ENCODE measurements around the gene L3MBTL4. TPM values are rescaled to one million over a fixed set of nuclear protein-coding genes. Genes with fewer than 3 reads are reported as not detected.

Gene L3MBTL4
- total and polyA plus RNA-seq, 4 donors, result 2.3 to 15.0 (median 5.0) TPM

- no peak for TF ChIP-seq RXRA (IDR thresholded peaks at IDR 0.05)
- TF ChIP-seq TAF1 (conservative IDR thresholded peaks at IDR 0.05), result no peak
- TF ChIP-seq HNF4G (IDR thresholded peaks at IDR 0.05), result no peak
- no peak for TF ChIP-seq GABPA (IDR thresholded peaks at IDR 0.05 in 1 of 2, conservative IDR thresholded peaks at IDR 0.05 in 1 of 2)
- TF ChIP-seq REST (IDR thresholded peaks at IDR 0.05), result no peak
- no peak for TF ChIP-seq SP1 (IDR thresholded peaks at IDR 0.05)
- TF ChIP-seq JUND (IDR thresholded peaks at IDR 0.05), result no peak
- no peak overlapping the region for H3K27ac ChIP-seq (ENCODE audit: low read depth in 1 of 2, low read length in 2 of 2)
- no peaks in the 10 kb centered on the region for H3K4me1 ChIP-seq (ENCODE audit: control insufficient read depth in 4 of 4, insufficient read depth in 4 of 4, low read length in 3 of 4)
- 91% methylated on average over 6 of the region's 6 CpGs for WGBS
- H3K27me3 ChIP-seq (ENCODE audit: control insufficient read depth in 4 of 4, insufficient read depth in 4 of 4, low read length in 3 of 4), result no peaks in the 10 kb centered on the region
- H3K9ac ChIP-seq (ENCODE audit: low read depth in 1 of 2, low read length in 2 of 2), result no peak overlapping the region
- H3K36me3 ChIP-seq (ENCODE audit: control insufficient read depth in 4 of 4, insufficient read depth in 3 of 4, low read depth in 1 of 4, low read length in 3 of 4), result no peaks in the 10 kb centered on the region
- no peaks in the 10 kb centered on the region for H3K9me3 ChIP-seq (ENCODE audit: control insufficient read depth in 4 of 4, low read length in 3 of 4)
- no peak for DNase-seq (ENCODE audit: low spot score)
- no peak overlapping the region for H3K4me3 ChIP-seq (ENCODE audit: low read depth in 1 of 3, low read length in 3 of 3)
These were observed 355.8 kb downstream of the L3MBTL4 start for GRCh38 chr18:6058941-6059340.

GRCh38 chr18:6057604-6058003 lies 357.1 kb downstream of the L3MBTL4 start:
- no peak overlapping the region for H3K9ac ChIP-seq (ENCODE audit: low read depth in 1 of 2, low read length in 2 of 2)
- peaks cover 0 to 5% (median 1%) of the 10 kb centered on the region in 4 donors for H3K4me1 ChIP-seq (ENCODE audit: control insufficient read depth in 4 of 4, insufficient read depth in 4 of 4, low read length in 3 of 4)
- H3K36me3 ChIP-seq (ENCODE audit: control insufficient read depth in 4 of 4, insufficient read depth in 3 of 4, low read depth in 1 of 4, low read length in 3 of 4), result no peaks in the 10 kb centered on the region
- DNase-seq (ENCODE audit: low spot score), result no peak
- no peaks in the 10 kb centered on the region for H3K27me3 ChIP-seq (ENCODE audit: control insufficient read depth in 4 of 4, insufficient read depth in 4 of 4, low read length in 3 of 4)
- no peak overlapping the region for H3K4me3 ChIP-seq (ENCODE audit: low read depth in 1 of 3, low read length in 3 of 3)
- no peaks in the 10 kb centered on the region for H3K9me3 ChIP-seq (ENCODE audit: control insufficient read depth in 4 of 4, low read length in 3 of 4)
- no peak overlapping the region for H3K27ac ChIP-seq (ENCODE audit: low read depth in 1 of 2, low read length in 2 of 2)
- 92% methylated on average over 3 of the region's 3 CpGs for WGBS
- TF ChIP-seq SP1 (IDR thresholded peaks at IDR 0.05), result no peak
- no peak for TF ChIP-seq NR2F2 (IDR thresholded peaks at IDR 0.05)
- no peak for TF ChIP-seq JUND (IDR thresholded peaks at IDR 0.05)
- no peak for TF ChIP-seq HNF4A (conservative IDR thresholded peaks at IDR 0.05)
- TF ChIP-seq RXRA (IDR thresholded peaks at IDR 0.05), result no peak
- TF ChIP-seq CTCF (IDR thresholded peaks at IDR 0.05; ENCODE audit: low read depth, low read length, missing input control), result no peak
- TF ChIP-seq MAX (IDR thresholded peaks at IDR 0.05), result no peak
- TF ChIP-seq ATF3 (IDR thresholded peaks at IDR 0.05), result no peak
- TF ChIP-seq TAF1 (conservative IDR thresholded peaks at IDR 0.05), result no peak

All from liver (tissue), 9 donors.